ENCODE measurements around the gene SKAP2.

Gene SKAP2

GRCh38 chr7:26700893-26701292 lies 163.5 kb downstream of the SKAP2 start:
- no peak overlapping the region for H3K9ac ChIP-seq (ENCODE audit: low read depth, low read length)
- H3K4me1 ChIP-seq (ENCODE audit: control insufficient read depth, insufficient read depth, low read length), result no peaks in the 10 kb centered on the region
- no peaks in the 10 kb centered on the region for H3K27me3 ChIP-seq (ENCODE audit: control insufficient read depth, insufficient read depth, low read length)
- H3K4me3 ChIP-seq (ENCODE audit: low read depth, low read length), result no peak overlapping the region
- no peaks in the 10 kb centered on the region for H3K36me3 ChIP-seq (ENCODE audit: control insufficient read depth, insufficient read depth, low read length)
- H3K9me3 ChIP-seq (ENCODE audit: control insufficient read depth, insufficient read depth, low read length), result no peaks in the 10 kb centered on the region

DNA sequence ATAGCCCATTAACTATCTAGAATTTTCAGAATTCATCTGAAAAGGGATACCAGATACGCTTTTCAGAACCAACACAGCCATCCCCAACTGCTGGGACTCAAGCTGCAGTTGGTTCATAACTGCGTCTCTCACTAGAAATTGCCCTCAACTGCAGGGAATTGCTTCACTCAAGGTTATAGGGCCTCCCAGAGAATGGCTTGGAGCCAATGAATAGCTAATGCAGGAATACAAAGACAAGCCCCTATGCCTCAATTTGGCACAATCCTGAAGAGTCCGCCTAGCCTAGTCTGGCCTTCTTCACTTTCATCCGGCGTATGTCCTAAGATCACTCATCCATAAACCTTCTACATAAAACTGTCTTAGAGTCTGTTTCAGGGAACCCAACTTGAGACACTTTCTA lies 164.0 kb downstream of the SKAP2 start:
- no peaks in the 10 kb centered on the region for H3K36me3 ChIP-seq (ENCODE audit: control insufficient read depth, insufficient read depth, low read length)
- no peaks in the 10 kb centered on the region for H3K9me3 ChIP-seq (ENCODE audit: control insufficient read depth, insufficient read depth, low read length)
- no peaks in the 10 kb centered on the region for H3K27me3 ChIP-seq (ENCODE audit: control insufficient read depth, insufficient read depth, low read length)
- H3K4me3 ChIP-seq (ENCODE audit: low read depth, low read length), result no peak overlapping the region
- no peak overlapping the region for H3K9ac ChIP-seq (ENCODE audit: low read depth, low read length)
- no peaks in the 10 kb centered on the region for H3K4me1 ChIP-seq (ENCODE audit: control insufficient read depth, insufficient read depth, low read length)

GRCh38 chr7:26699766-26700165 lies 164.6 kb downstream of the SKAP2 start:
- Histone ChIP-seq H3K36me3 (ENCODE audit: control insufficient read depth, insufficient read depth, low read length) (no peaks in the 10 kb centered on the region), H3K4me1 (ENCODE audit: control insufficient read depth, insufficient read depth, low read length) (no peaks in the 10 kb centered on the region), H3K9ac (ENCODE audit: low read depth, low read length) (no peak overlapping the region), H3K27me3 (ENCODE audit: control insufficient read depth, insufficient read depth, low read length) (no peaks in the 10 kb centered on the region), H3K9me3 (ENCODE audit: control insufficient read depth, insufficient read depth, low read length) (no peaks in the 10 kb centered on the region), H3K4me3 (ENCODE audit: low read depth, low read length) (no peak overlapping the region)

DNA sequence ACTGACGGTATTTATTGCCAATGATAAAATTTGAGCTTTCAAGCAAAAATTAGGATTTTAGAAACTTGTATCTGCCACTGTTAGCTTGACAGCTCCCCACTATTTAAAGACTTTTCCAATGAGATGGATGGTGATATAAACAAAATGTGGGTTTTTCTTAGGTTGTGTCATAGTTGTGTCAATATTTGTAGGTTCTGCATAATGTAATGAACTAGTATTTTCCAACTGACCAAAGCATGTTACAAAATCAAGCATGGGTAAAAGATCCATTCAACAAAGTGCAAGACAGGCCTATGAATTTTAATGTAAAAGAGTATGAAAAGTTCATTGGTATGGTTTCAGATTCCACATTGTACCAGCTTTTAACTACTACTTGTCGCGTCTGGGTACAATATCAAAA lies 165.6 kb downstream of the SKAP2 start:
- no peaks in the 10 kb centered on the region for H3K27me3 ChIP-seq (ENCODE audit: control insufficient read depth, insufficient read depth, low read length)
- H3K4me1 ChIP-seq (ENCODE audit: control insufficient read depth, insufficient read depth, low read length), result no peaks in the 10 kb centered on the region
- H3K9me3 ChIP-seq (ENCODE audit: control insufficient read depth, insufficient read depth, low read length), result no peaks in the 10 kb centered on the region
- H3K9ac ChIP-seq (ENCODE audit: low read depth, low read length), result no peak overlapping the region
- no peaks in the 10 kb centered on the region for H3K36me3 ChIP-seq (ENCODE audit: control insufficient read depth, insufficient read depth, low read length)
- H3K4me3 ChIP-seq (ENCODE audit: low read depth, low read length), result no peak overlapping the region

DNA sequence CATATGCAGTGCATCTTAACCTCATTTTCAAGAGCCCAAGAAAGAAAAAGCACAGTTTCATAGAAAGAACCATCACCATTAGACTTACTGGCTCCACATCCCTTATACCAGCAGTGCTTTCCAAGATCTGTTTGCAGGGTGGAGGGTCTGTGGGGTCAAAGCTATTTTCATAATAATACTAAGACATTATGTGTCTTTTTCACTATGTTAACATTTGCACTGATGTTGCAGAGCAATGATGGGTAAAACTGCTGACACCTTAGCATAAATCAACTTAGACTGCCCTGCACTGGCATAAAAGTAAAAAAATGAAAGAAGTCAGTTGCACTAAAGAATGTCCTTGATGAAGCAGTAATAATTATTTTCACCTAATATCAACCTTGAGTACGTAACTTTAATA lies 166.2 kb downstream of the SKAP2 start:
- no peaks in the 10 kb centered on the region for H3K4me1 ChIP-seq (ENCODE audit: control insufficient read depth, insufficient read depth, low read length)
- no peak overlapping the region for H3K9ac ChIP-seq (ENCODE audit: low read depth, low read length)
- H3K36me3 ChIP-seq (ENCODE audit: control insufficient read depth, insufficient read depth, low read length), result no peaks in the 10 kb centered on the region
- H3K27me3 ChIP-seq (ENCODE audit: control insufficient read depth, insufficient read depth, low read length), result no peaks in the 10 kb centered on the region
- no peak overlapping the region for H3K4me3 ChIP-seq (ENCODE audit: low read depth, low read length)
- no peaks in the 10 kb centered on the region for H3K9me3 ChIP-seq (ENCODE audit: control insufficient read depth, insufficient read depth, low read length)

DNA sequence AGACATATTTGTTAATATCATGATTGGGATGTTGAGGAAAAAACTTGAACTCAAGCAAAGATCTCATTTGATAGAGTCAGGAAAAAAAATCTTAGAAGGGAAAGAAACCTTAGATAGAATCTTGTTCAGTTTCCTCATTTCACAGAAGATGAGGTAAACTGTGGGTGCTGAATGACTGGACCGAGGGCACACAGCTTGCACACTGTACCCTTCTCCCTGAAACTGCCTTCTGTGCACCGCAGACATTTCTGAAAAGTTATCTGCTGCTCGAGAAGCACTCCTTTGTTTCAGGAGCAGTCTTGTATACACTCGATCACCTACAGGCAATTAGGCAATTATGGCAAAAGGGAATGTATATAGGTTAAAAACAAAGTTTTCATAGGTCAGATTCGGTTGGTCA lies 167.4 kb downstream of the SKAP2 start:
- no peaks in the 10 kb centered on the region for H3K27me3 ChIP-seq (ENCODE audit: control insufficient read depth, insufficient read depth, low read length)

GRCh38 chr7:26696161-26696560 lies 168.2 kb downstream of the SKAP2 start:
- no peak overlapping the region for H3K9ac ChIP-seq (ENCODE audit: low read depth, low read length)
- no peaks in the 10 kb centered on the region for H3K9me3 ChIP-seq (ENCODE audit: control insufficient read depth, insufficient read depth, low read length)
- H3K4me3 ChIP-seq (ENCODE audit: low read depth, low read length), result no peak overlapping the region
- no peaks in the 10 kb centered on the region for H3K36me3 ChIP-seq (ENCODE audit: control insufficient read depth, insufficient read depth, low read length)
- H3K4me1 ChIP-seq (ENCODE audit: control insufficient read depth, insufficient read depth, low read length), result peaks cover 4% of the 10 kb centered on the region
- no peaks in the 10 kb centered on the region for H3K27me3 ChIP-seq (ENCODE audit: control insufficient read depth, insufficient read depth, low read length)

More for the DNA sequence above, 167.4 kb downstream of the SKAP2 start:
- Histone ChIP-seq H3K9me3 (ENCODE audit: control insufficient read depth, insufficient read depth, low read length) (no peaks in the 10 kb centered on the region), H3K36me3 (ENCODE audit: control insufficient read depth, insufficient read depth, low read length) (no peaks in the 10 kb centered on the region), H3K9ac (ENCODE audit: low read depth, low read length) (no peak overlapping the region), H3K4me3 (ENCODE audit: low read depth, low read length) (no peak overlapping the region), H3K4me1 (ENCODE audit: control insufficient read depth, insufficient read depth, low read length) (peaks cover 4% of the 10 kb centered on the region)

GRCh38 chr7:26694713-26695112 lies 169.7 kb downstream of the SKAP2 start:
- Histone ChIP-seq H3K9me3 (ENCODE audit: control insufficient read depth, insufficient read depth, low read length) (no peaks in the 10 kb centered on the region), H3K36me3 (ENCODE audit: control insufficient read depth, insufficient read depth, low read length) (no peaks in the 10 kb centered on the region), H3K27me3 (ENCODE audit: control insufficient read depth, insufficient read depth, low read length) (no peaks in the 10 kb centered on the region), H3K4me3 (ENCODE audit: low read depth, low read length) (no peak overlapping the region), H3K9ac (ENCODE audit: low read depth, low read length) (no peak overlapping the region), H3K4me1 (ENCODE audit: control insufficient read depth, insufficient read depth, low read length) (peaks cover 4% of the 10 kb centered on the region)

GRCh38 chr7:26694141-26694540 lies 170.2 kb downstream of the SKAP2 start:
- Histone ChIP-seq H3K36me3 (ENCODE audit: control insufficient read depth, insufficient read depth, low read length) (no peaks in the 10 kb centered on the region), H3K4me3 (ENCODE audit: low read depth, low read length) (no peak overlapping the region), H3K27me3 (ENCODE audit: control insufficient read depth, insufficient read depth, low read length) (no peaks in the 10 kb centered on the region), H3K4me1 (ENCODE audit: control insufficient read depth, insufficient read depth, low read length) (peaks cover 4% of the 10 kb centered on the region), H3K9me3 (ENCODE audit: control insufficient read depth, insufficient read depth, low read length) (no peaks in the 10 kb centered on the region), H3K9ac (ENCODE audit: low read depth, low read length) (no peak overlapping the region)

DNA sequence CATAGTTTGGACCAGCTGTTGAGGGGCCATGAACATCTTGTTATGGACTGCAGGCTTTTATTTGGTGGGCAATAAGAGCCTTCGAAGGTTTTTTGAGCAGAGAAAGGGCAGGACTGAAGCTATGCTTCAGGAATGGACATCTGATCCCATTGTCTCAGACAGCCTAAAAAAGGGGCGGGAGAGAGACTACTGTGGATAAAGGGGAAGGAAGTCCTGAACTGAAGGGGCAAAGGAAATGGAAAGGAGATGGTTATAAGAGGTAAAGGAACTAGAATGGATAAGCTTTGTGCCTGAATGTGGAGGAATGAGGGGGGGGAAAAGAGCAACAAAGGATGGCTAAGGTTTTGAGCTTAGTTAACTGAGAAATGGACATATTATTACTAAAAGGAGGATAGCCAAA lies 172.5 kb downstream of the SKAP2 start:
- Histone ChIP-seq H3K27me3 (ENCODE audit: control insufficient read depth, insufficient read depth, low read length) (no peaks in the 10 kb centered on the region), H3K36me3 (ENCODE audit: control insufficient read depth, insufficient read depth, low read length) (no peaks in the 10 kb centered on the region), H3K9ac (ENCODE audit: low read depth, low read length) (no peak overlapping the region), H3K4me3 (ENCODE audit: low read depth, low read length) (no peak overlapping the region), H3K9me3 (ENCODE audit: control insufficient read depth, insufficient read depth, low read length) (no peaks in the 10 kb centered on the region), H3K4me1 (ENCODE audit: control insufficient read depth, insufficient read depth, low read length) (peaks cover 8% of the 10 kb centered on the region)

- Histone ChIP-seq H3K36me3 (ENCODE audit: control insufficient read depth, insufficient read depth, low read length) (no peaks in the 10 kb centered on the region), H3K27me3 (ENCODE audit: control insufficient read depth, insufficient read depth, low read length) (no peaks in the 10 kb centered on the region), H3K9me3 (ENCODE audit: control insufficient read depth, insufficient read depth, low read length) (no peaks in the 10 kb centered on the region), H3K4me3 (ENCODE audit: low read depth, low read length) (no peak overlapping the region), H3K4me1 (ENCODE audit: control insufficient read depth, insufficient read depth, low read length) (peaks cover 8% of the 10 kb centered on the region), H3K9ac (ENCODE audit: low read depth, low read length) (no peak overlapping the region)
Measured at GRCh38 chr7:26691406-26691805, 173.0 kb downstream of the SKAP2 start.

- H3K4me1 ChIP-seq (ENCODE audit: control insufficient read depth, insufficient read depth, low read length), result peaks cover 8% of the 10 kb centered on the region
- no peaks in the 10 kb centered on the region for H3K9me3 ChIP-seq (ENCODE audit: control insufficient read depth, insufficient read depth, low read length)
- no peaks in the 10 kb centered on the region for H3K36me3 ChIP-seq (ENCODE audit: control insufficient read depth, insufficient read depth, low read length)
- H3K4me3 ChIP-seq (ENCODE audit: low read depth, low read length), result no peak overlapping the region
- H3K9ac ChIP-seq (ENCODE audit: low read depth, low read length), result no peak overlapping the region
- H3K27me3 ChIP-seq (ENCODE audit: control insufficient read depth, insufficient read depth, low read length), result no peaks in the 10 kb centered on the region
Measured at GRCh38 chr7:26690135-26690805, 174.1 kb downstream of the SKAP2 start.

All from iPS-15b (cell line).